K562 (cell line): ENCODE results near the gene ARFGAP3. TPM values are rescaled to one million over a fixed set of nuclear protein-coding genes. Genes with fewer than 3 reads are reported as not detected.

Source experiments
- ARID4B ChIP-seq: sonication (generic); formaldehyde crosslinking; IDR thresholded peaks from 2 replicates; pipeline ENCODE4 v1.8.0; 2022; ENCODE audit warnings: mild to moderate bottlenecking, missing genetic modification reagents
- ATF7 ChIP-seq: fragments of 450-650 bp; IDR thresholded peaks from 2 replicates; pipeline ENCODE4 v1.7.1; 2014; ENCODE audit warnings: mild to moderate bottlenecking, moderate library complexity
- BCL6 ChIP-seq: fragments of 250-450 bp; sonication (Bioruptor Pico); IDR thresholded peaks from 2 replicates; pipeline ENCODE4 v1.4.0; 2020
- DNMT1 ChIP-seq: fragments of 450-650 bp; IDR thresholded peaks from 2 replicates; pipeline ENCODE4 v1.6.1; 2016; ENCODE audit warnings: antibody characterized with exemption, mild to moderate bottlenecking
- DPF2 ChIP-seq: fragments of 450-650 bp; IDR thresholded peaks from 2 replicates; pipeline ENCODE4 v1.6.1; 2016
- HDAC3 ChIP-seq: fragments of 450-650 bp; IDR thresholded peaks from 2 replicates; pipeline ENCODE4 v1.6.1; 2018; ENCODE audit warnings: borderline replicate concordance, mild to moderate bottlenecking, moderate library complexity; ENCODE audit not compliant: partially characterized antibody
- IFI16 ChIP-seq: fragments of 250-450 bp; sonication (Bioruptor Pico); IDR thresholded peaks from 2 replicates; pipeline ENCODE4 v2.1.2; 2022; ENCODE audit warnings: mild to moderate bottlenecking, inconsistent platforms
- KDM4B ChIP-seq, 2 experiments: fragments of 450-650 bp in 1 of 2; sonication (generic) in 1 of 2; IDR thresholded peaks; 2 replicates each; pipeline ENCODE4 v1.6.1; 2016 to 2017; ENCODE audit warnings: borderline replicate concordance in 2 of 2, antibody characterized with exemption in 1 of 2, low read depth in 1 of 2, mild to moderate bottlenecking in 1 of 2
- NFYB ChIP-seq: IDR thresholded peaks from 2 replicates; pipeline ENCODE4 v1.6.1; 2011; ENCODE audit warnings: mild to moderate bottlenecking, moderate library complexity; ENCODE audit not compliant: insufficient read length; ENCODE audit errors: extremely low read depth
- NR2F6 ChIP-seq: fragments of 450-650 bp; formaldehyde crosslinking; IDR thresholded peaks from 2 replicates; pipeline ENCODE4 v1.4.0; 2020; ENCODE audit warnings: mild to moderate bottlenecking
- PKNOX1 ChIP-seq: fragments of 450-650 bp; IDR thresholded peaks from 2 replicates; pipeline ENCODE4 v1.6.1; 2016
- RBM25 ChIP-seq: fragments of 200-400 bp; formaldehyde crosslinking; IDR thresholded peaks from 2 replicates; pipeline ENCODE4 v1.6.1; 2018; ENCODE audit warnings: low read length, low read depth, moderate library complexity; ENCODE audit not compliant: severe bottlenecking
- RNF2 ChIP-seq: sonication (generic); IDR thresholded peaks from 2 replicates; pipeline ENCODE4 v1.6.1; 2016
- SIN3A ChIP-seq, 2 experiments: fragments of 150-350 bp in 1 of 2; IDR thresholded peaks; 2 replicates each; pipeline ENCODE4 v1.6.1; 2011 to 2016; ENCODE audit warnings: borderline replicate concordance in 2 of 2, low read depth in 2 of 2, low read length in 2 of 2, mild to moderate bottlenecking in 2 of 2, moderate library complexity in 2 of 2; ENCODE audit not compliant: control insufficient read depth in 1 of 2
- SMAD1 ChIP-seq: fragments of 150-350 bp; IDR thresholded peaks from 2 replicates; pipeline ENCODE4 v1.6.1; 2014; ENCODE audit warnings: low read length, low read depth; ENCODE audit not compliant: partially characterized antibody
- SMARCE1 ChIP-seq: fragments of 450-650 bp; IDR thresholded peaks from 2 replicates; pipeline ENCODE4 v1.7.1; 2016; ENCODE audit warnings: mild to moderate bottlenecking
- SOX6 ChIP-seq: fragments of 450-650 bp; IDR thresholded peaks from 2 replicates; pipeline ENCODE4 v1.6.1; 2014; ENCODE audit warnings: mild to moderate bottlenecking
- SREBF2 ChIP-seq: sonication (generic); formaldehyde crosslinking; IDR thresholded peaks from 2 replicates; pipeline ENCODE4 v1.4.0; 2020; ENCODE audit warnings: mild to moderate bottlenecking, missing genetic modification reagents
- ZC3H4 ChIP-seq: sonication (generic); formaldehyde crosslinking; IDR thresholded peaks from 2 replicates; pipeline ENCODE4 v1.9.0; 2021; ENCODE audit warnings: missing genetic modification reagents, borderline replicate concordance
- ZNF384 ChIP-seq: IDR thresholded peaks from 2 replicates; pipeline ENCODE4 v1.6.1; 2012; ENCODE audit warnings: low read depth, low read length, improper control_type of control experiment
- ZNF778 ChIP-seq: fragments of 450-650 bp; formaldehyde crosslinking; IDR thresholded peaks from 2 replicates; pipeline ENCODE4 v1.4.0; 2020; ENCODE audit warnings: mild to moderate bottlenecking, moderate library complexity
- ZNF830 ChIP-seq: fragments of 250-450 bp; sonication (Bioruptor Pico); IDR thresholded peaks from 2 replicates; pipeline ENCODE4 v1.5.0; 2021; ENCODE audit warnings: mild to moderate bottlenecking
- polyA plus RNA-seq, 8 experiments: library from polyadenylated mRNA; depleted of rRNA in 4 of 8; stranded (reverse) in 5 of 8; unstranded in 3 of 8; fragments of >200 nt; fragmentation: Nextera tagmentation in 2 of 8; fragmentation: Illumina TruSeq in 1 of 8; extraction: Ambion mirVana in 2 of 8; extraction: Trizol in 1 of 8; gene quantifications; 2 replicates each; pipeline versions ENCODE4 v1.2.1 to v1.2.3, GENCODE V29; 2011 to 2014; ENCODE audit warnings: inconsistent platforms in 1 of 8, missing spikeins in 1 of 8
- total RNA-seq, 7 experiments: library from RNA; depleted of rRNA in 6 of 7; stranded (reverse); fragments of >200 nt in 6 of 7; fragmentation: Illumina TruSeq in 2 of 7; extraction: Trizol in 2 of 7; gene quantifications; 2 replicates each; pipeline versions ENCODE4 v1.2.1 to v1.2.3, GENCODE V29; 2011 to 2021; ENCODE audit warnings: low replicate concordance in 1 of 7
- TF ChIP-seq, protein P1 (sequence below), 2 experiments: fragments of 450-650 bp; IDR thresholded peaks; 2 replicates each; pipeline ENCODE4 v1.6.1; 2016
- TF ChIP-seq, protein P2 (sequence below): fragments of 250-450 bp; sonication (Bioruptor Pico); IDR thresholded peaks from 2 replicates; pipeline ENCODE4 v1.8.0; 2022; ENCODE audit warnings: inconsistent platforms, mild to moderate bottlenecking, moderate library complexity, borderline replicate concordance

The ARFGAP3 gene
- total and polyA plus RNA-seq, 9 of the 15 experiments (the other 6 are each of a cell fraction or from before 2014, with no cell fraction given): 14.2 to 31.9 (median 22.7) TPM

GRCh38 chr22:42754658-42755057, 102.4 kb downstream of the ARFGAP3 start (continued):
- TF ChIP-seq ARID4B (CRISPR knock-in tag) (no peak), DNMT1 (no peak), ZNF384 (peak; percentile 82), SMAD1 (no peak), SOX6 (peak; percentile 67), PKNOX1 (peak; percentile 40), SIN3A (IDR thresholded peaks at IDR 0.05; ENCODE audit: borderline replicate concordance in 2 of 2, control insufficient read depth in 1 of 2, low read depth in 2 of 2, low read length in 2 of 2) (no peak), ZC3H4 (CRISPR knock-in tag) (no peak), IFI16 (CRISPR knock-in tag) (no peak), SREBF2 (CRISPR knock-in tag) (no peak), ZNF778 (no peak), SMARCE1 (peak; percentile 67; the same call in 1 of the 2 replicates), NR2F6 (CRISPR knock-in tag) (no peak), BCL6 (CRISPR knock-in tag) (no peak), RNF2 (no peak), ZNF830 (CRISPR knock-in tag) (no peak), HDAC3 (no peak), NFYB (no peak), DPF2 (peak; percentile 78), ATF7 (peak; percentile 36; the same call in 1 of the 2 replicates), KDM4B (IDR thresholded peaks at IDR 0.05; ENCODE audit: borderline replicate concordance in 2 of 2, low read depth in 1 of 2) (no peak), RBM25 (no peak)
- TF ChIP-seq, protein P1, sequence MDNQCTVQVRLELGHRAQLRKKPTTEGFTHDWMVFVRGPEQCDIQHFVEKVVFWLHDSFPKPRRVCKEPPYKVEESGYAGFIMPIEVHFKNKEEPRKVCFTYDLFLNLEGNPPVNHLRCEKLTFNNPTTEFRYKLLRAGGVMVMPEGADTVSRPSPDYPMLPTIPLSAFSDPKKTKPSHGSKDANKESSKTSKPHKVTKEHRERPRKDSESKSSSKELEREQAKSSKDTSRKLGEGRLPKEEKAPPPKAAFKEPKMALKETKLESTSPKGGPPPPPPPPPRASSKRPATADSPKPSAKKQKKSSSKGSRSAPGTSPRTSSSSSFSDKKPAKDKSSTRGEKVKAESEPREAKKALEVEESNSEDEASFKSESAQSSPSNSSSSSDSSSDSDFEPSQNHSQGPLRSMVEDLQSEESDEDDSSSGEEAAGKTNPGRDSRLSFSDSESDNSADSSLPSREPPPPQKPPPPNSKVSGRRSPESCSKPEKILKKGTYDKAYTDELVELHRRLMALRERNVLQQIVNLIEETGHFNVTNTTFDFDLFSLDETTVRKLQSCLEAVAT (IDR thresholded peaks at IDR 0.05): no peak
- TF ChIP-seq, protein P2, sequence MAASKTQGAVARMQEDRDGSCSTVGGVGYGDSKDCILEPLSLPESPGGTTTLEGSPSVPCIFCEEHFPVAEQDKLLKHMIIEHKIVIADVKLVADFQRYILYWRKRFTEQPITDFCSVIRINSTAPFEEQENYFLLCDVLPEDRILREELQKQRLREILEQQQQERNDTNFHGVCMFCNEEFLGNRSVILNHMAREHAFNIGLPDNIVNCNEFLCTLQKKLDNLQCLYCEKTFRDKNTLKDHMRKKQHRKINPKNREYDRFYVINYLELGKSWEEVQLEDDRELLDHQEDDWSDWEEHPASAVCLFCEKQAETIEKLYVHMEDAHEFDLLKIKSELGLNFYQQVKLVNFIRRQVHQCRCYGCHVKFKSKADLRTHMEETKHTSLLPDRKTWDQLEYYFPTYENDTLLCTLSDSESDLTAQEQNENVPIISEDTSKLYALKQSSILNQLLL (CRISPR knock-in tag): no peak
